HG03565 (cell line): ENCODE data around the gene ARFGAP3.
"Not testable (repeated sequence)": the region's sequence is repeated elsewhere in the genome, so short reads cannot be mapped to it uniquely, and the experiment has no call there.

Experiments
- ATAC-seq: cut with Tn5 transposase; IDR thresholded peaks from one replicate; pipeline ENCODE4 v1.9.1; 2021; ENCODE audit warnings: mild to moderate bottlenecking, moderate library complexity; ENCODE audit not compliant: unreplicated experiment

The ARFGAP3 gene

DNA sequence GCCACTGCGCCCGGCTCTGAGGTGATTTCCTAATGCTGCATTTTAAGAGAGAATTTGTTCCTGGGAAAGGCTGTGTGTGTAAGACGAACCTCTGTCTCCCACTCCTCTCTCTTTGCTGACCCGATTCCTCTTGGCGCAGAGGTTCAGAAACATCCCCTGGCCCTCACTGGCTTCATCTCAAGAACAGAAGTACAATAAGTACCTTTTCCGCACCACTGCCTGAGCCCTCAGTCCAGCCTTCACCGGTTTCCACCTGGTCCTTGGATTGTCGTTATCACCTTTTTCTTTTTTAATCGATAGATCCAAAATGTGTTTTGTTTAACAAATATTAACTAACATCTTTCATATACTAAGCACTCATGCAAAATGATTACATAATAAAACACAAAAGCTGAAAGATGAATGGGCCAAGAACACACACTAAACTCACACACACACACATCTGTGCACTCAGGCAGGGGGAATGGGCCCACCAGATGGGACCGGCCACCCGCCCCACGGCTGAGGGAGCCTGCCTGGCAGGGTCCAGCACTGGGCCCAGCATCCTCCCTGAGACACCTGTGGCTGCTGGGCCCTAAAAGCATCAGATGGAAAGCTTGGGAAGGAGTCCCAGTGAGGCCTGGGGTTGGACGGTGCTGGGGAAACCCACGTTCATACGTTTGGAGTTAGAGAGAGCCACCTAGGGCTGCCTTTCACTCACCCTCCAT is 86.0 kb downstream of the ARFGAP3 start:
- ATAC-seq: no peak

DNA sequence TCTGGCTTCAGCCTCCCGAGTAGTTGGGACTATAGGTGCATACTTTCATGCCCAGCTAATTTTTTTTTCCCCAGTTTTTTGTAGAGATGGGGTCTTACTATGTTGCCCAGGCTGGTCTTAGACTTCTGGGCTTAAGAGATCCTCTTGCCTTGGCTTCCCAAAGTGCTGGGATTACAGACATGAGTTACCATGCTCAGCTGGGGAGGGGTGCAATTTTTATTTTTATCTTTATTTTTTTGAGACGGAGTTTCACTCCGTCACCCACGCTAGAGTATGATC is 86.7 kb downstream of the ARFGAP3 start:
- no peak for ATAC-seq

DNA sequence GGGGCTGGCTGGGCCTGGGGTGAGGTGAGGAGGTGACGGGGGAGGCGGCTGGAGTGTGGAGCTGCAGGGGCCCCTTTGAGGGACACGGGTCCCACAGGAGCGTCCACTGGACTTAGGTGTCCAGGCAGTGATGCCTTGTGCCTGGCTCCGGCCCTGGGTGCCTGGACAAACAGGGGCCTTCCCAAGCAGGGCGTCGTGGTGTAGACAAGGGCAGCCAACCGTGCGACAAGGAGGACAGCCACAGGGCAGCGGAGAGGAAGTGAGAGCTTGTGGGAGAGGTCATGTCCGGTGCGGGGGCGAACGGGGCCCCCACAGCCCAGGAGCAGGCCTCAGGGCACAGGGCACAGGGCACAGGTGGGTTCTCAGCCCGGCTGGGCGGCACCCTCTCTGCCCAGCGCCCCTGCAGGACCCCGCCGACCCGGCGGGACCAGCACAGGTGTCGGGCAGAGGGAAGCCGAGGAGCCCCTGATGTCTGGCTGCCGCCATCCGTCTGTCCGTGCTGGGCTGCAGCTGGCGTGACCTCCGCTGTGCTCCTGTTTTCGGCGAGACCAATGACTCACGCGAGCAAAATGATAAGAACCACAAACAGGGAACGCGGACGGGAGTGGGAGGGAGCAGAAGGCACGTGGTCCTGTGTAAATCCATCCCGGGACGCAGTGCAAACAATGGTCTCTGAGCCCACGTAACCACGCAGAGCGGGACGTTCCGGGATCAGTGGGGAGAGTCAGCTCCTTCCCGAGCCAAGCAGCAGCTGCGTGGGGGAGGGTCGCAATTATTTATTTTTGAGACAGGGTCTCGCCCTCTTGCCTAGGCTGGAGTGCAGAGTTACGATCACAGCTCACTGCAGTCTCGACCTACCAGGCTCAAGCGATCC is 87.3 kb downstream of the ARFGAP3 start:
- ATAC-seq: no peak

DNA sequence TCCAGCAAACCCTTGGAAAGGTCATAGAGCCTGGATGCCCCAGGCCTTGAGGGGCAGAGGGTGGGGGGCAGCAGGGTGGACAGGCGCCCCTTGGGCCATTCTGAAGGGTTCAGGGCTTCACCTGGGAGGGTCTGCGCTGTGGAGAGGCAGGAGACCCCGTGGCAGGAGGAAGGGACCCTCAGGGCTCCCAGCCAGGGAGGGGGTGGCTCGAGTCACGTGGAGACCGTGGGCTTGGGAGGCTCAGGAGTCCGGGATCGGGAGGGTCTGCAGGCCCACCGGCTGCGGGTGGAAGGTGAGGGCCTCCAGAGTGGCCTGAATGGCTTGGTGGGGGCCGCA is 87.9 kb downstream of the ARFGAP3 start:
- ATAC-seq: no peak

DNA sequence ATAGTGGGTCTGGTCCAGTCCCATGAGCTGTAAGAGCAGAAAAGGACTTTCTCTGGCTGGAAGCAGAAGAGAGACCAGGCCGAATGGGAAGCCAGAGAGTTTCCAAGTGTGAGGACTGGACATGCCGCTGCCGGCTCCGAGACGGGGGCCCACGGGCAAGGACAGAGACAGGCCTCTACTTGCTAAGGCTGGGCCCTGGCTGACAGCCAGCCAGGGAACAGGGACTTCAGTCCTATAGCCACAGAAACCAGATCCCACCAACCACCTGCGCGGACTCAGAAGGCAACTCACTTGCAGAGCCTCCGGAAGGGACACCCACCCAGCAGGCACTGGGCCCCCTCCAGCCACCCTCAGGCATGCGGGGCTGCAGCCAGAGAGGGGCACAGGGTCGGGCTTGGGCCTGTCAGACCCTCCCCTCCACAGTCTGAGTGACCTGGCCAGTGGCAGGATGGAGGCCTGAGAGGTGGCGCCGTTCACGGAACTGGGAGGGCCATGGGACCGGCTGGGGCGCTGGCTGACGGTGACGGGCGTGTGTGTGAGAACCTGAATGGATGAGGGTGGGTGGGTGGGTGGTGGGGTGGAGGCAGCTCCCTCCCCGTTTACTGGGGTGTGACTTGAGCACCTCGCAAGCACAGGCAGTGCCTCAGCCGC is 88.6 kb downstream of the ARFGAP3 start:
- no peak for ATAC-seq

DNA sequence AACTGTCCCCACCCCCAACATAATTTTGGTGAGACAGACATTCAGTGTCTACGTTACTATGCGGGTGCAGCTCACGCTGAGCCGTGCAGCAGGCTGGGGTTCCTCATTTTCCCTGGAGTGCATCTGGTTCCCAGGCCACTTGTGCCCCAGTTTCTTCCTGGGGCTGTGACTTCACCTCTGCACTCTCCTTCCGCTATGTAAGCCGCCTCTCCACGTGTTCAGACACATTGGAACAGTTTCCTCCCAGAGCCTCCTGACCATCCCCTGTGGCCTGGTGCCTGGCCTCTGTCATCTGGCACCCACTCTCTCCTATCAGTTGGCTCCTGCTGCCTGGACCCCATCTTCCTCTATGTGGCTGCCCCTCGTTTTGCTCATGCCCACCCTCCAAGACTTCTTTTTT is 90.2 kb downstream of the ARFGAP3 start:
- no peak for ATAC-seq

DNA sequence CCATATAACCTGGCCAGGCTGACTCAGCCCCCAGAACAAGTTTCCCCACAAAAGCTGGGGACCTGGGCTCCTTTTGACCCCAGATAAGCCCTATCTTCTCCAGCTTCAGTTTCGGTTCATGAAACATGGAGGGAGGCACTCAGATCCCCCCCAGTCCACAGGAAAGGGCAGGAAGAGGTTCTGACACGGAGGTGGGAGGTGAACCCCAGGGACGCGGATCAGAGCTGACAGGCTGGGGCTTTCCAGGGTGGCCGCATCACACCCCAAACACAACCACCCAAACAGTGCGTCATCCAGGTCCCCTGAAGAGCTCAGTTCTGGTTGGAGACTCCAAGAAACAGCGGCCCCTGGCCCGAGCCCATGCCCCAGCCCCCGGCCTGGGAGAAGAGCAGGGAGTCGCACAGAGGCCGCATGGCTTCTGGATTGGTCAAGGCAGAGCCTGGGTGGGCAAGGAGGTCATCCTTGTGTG is 92.1 kb downstream of the ARFGAP3 start:
- ATAC-seq: no peak

DNA sequence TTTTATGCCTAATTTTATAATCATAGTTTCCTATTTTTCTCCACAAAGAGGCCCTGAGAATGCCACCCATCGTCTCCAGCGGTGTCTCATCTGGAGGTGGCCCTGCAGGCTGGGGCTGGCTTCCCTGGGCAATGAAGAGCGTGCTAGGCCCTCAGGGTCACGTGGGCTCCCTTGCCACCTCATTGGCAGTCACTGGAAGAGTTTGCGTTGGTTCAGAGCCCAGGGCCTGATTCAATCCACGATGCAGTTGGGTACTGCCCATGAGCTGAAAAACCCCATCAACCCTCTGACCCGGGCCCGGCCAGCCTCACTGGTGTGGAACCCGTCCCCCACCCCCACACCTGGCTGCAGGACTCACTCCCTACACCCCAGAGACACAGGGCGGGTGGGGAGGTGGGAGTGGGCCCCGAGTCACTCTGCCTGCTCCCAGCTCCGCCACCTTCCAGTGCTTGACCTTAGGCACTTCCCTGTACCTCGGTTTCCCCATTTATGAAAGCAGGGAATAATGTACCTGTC is 93.0 kb downstream of the ARFGAP3 start:
- ATAC-seq: no peak

DNA sequence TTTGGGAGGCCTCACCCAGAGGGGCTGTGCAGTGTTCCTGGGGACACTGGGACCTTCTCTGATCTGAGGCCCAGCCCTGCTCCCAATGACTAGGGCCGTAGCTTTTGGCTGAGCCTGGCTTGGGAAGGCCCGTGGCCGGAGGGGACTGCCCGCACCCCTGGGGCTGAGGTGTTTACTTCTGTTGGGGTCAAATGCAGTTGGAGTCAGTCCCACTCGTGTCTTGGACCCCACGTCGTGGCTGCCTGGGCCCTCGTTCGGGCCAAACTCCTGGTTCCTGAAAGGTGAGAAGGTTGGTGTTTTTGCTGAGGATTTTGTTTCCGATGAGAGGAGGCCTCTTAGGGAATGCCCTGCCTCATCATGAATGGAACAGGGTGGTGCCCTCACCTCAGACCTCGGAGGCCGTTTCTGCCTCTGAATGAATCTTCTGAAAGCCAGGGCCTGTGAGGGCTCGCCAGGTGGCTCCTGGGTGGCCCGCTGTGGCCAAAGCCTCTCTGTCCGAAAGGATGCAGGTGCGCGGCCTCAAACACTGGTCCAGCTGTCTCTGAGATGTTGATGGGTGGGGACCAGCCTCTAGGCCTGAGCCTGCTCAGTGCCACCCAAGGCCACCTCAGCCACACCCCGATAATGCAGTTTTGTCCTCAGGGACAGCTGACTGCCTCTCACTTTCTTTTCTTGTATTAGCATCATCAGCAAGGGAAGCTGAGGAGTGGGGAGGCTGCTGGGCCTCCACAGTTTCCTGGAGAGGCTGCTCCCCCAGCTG is 96.1 kb downstream of the ARFGAP3 start:
- no peak for ATAC-seq

DNA sequence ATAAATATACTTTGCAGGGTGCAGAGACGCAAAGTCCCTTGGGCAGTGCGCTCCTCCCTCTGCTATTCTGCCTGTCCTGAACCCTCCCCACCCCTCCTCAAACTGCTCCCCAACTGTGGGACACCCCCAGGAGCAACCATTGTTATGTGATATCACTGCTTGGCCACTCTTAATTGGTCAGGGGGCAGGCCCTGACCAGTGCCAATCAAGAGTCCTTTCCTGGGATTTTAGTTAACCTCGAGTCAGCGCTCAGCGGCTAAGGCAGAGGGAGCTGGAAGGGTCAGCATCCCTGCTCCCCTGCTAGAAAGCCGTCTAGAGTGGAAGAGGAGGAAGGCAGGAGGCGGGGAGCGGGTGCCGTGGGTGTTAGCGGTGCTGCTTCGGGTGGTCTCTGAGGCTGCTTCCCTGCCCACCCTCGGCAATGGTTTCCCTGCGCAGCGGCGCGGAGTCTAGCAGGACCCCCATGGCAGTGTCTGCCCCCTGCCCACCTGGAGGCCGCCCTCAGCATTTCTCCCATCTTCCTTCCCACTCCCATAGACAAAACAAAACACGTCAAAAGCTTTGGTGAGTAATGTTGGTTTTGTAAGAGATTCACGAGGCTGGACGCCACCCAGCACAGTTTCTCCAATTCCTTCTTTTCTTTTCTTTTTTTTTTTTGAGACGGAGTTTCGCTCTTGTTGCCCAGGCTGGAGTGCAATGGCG is 98.0 kb downstream of the ARFGAP3 start:
- no peak for ATAC-seq

DNA sequence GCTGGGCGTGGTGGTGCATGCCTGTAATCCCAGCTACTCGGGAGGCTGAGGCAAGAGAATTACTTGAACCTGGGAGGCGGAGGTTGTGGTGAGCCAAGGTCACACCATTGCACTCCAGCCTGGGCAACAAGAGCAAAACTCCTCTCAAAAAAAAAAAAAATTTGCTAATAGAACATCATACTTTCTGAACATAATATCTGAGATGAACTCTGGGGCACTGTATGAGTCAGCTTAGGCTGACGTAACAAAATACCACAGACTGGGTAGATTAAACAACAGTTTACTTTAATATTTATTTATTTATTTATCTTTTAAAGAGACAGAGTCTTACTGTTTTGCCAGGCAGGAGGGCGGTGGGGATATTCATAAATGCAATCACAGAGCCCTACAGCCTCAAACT is 101.5 kb downstream of the ARFGAP3 start:
- ATAC-seq: not testable (repeated sequence)

DNA sequence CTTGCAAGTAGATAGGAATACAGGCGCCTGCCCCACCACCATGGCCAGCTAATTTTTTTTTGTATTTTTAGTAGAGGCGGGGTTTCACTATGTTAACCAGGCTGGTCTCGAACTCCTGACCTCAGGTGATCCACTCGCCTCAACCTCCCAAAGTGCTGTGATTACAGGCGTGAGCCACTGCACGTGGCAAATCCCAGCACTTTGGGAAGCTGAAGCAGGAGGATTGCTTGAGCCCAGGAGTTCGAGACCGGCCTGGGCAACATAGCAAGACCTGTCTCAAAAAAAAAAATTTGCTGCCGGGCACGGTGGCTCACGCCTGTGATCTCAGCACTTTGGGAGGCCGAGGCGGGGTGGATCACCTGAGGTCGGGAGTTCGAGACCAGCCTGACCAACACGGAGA is 102.0 kb downstream of the ARFGAP3 start:
- not testable (repeated sequence) for ATAC-seq

DNA sequence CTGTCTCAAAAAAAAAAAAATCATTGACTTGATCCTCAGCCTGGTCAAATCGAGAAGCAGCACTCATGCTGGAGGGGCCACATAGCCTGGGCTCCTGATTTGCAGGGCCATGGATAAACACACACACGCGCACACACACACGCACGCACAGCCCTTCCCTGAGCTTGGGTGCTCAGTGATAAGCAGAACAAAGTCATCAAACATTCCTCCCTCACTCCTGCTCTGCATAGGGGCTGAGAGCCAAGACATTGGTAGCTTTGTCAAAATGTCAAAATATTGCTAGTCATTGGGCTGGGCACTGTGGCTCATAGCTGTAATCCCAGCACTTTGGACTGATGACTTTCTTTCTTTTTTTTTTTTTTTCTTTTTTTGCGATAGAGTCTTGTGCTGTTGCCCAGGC is 102.4 kb downstream of the ARFGAP3 start:
- ATAC-seq: no peak

DNA sequence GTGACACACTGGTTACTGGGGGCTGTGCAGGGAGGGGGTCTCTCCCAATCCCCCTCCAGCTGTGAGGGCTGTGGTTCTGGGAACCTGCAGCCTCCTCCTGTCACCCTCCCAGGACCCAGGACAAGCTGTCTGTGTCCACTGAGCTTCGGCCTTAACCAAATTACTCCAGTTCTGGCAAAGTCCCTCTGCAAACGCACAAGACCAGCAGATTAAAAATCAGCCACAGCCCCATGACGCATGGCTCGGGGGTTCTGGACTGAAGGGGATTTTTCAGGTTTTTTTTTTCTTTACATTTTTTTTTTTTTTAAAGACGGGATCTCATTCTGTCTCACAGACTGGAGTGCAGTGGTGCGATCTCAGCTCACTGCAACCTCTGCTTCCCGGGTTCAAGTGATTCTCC is 104.2 kb downstream of the ARFGAP3 start:
- ATAC-seq: no peak

DNA sequence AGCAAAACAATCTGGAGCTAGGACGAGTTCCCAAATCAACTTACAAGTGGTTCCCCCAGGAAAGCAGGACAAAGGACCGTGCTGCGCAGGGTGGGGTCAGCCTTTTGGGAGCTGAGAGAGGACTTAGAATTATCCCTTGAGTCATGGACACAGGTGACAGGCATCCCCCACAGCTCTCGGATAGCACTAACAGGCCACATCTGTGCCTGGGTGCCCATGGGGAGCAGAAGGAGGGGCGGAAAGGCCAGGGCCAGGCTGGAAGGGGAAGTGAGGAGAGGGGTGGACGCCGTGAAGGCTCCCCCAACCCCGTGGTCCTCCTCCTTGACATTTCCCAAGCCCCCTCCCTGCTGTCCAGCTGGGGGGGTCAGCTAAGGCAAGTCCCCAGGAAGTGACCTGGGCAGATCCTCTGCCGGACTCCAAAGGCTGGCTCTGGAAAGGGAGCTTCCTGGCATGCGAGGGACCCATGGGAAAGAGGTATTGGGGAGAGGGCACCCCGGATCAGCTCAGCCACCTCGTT is 104.8 kb downstream of the ARFGAP3 start:
- no peak for ATAC-seq

DNA sequence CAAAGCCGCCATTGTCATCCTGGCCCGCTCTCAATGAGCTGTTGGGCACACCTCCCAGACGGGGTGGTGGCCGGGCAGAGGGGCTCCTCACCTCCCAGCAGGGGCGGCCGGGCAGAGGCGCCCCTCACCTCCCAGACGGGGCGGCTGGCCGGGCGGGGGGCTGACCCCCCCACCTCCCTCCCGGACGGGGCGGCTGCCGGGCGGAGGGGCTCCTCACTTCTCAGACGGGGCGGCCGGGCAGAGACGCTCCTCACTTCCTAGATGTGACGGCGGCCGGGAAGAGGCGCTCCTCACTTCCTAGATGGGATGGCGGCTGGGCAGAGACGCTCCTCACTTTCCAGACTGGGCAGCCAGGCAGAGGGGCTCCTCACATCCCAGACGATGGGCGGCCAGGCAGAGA is 106.7 kb downstream of the ARFGAP3 start:
- not testable (repeated sequence) for ATAC-seq

DNA sequence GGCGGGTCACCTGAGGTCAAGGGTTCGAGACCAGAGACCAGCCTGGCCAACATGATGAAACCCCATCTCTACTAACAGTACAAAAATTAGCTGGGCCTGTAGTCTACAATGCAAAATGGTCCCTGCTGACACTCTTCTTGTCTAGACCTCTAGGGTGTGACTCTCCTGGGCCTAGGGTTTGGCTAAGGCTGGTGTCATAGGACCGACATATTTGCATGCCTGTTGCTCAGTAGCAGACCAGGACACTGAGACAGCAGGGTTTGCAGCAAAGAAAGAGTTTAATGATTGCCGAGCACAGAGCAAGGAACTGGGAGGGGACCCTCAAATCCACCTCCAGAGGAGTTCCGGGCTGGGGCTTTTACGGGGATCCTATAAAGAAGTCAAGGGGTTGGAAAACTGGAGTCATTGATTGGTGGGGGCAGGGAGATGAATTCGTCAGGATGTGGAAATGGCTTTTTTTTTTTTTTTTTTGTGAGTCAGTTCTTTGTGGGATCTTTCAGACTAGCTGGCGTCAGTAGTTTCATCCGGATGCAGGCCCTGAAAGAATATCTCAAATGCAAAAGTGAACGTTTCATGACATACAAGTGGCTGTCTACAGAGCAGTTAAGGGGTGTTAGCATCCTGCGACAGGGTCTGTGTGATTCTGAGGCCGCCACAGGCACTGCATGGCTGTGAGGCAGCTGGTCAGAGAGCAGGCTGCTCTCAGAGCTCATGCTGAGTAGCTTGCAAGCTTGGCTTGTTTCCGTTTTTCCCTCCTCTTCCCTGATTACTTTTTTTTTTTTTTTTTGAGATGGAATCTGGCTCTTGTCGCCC is 109.2 kb downstream of the ARFGAP3 start:
- no peak for ATAC-seq
